NAMALWA (cell line): ENCODE measurements around the gene OR2H2.

Experiments
- DNase-seq: peaks from one replicate; pipeline ENCODE4 v3.0.0-alpha.2; 2015; ENCODE audit warnings: low spot score

OR2H2 gene

GRCh38 chr6:29630315-29630714 lies 45.4 kb downstream of the OR2H2 start:
- DNase-seq, result no peak

GRCh38 chr6:29631209-29631810 lies 46.4 kb downstream of the OR2H2 start:
- DNase-seq, result no peak

- DNase-seq, result peak; percentile 79
These were observed 47.2 kb downstream of the OR2H2 start for GRCh38 chr6:29631860-29632731.

- DNase-seq, result peak; percentile 74
These were observed 48.0 kb downstream of the OR2H2 start, which contains the start of gene GABBR1 for GRCh38 chr6:29632789-29633533. Gene GABBR1, minus strand, starts transcription at chr6:29633183. Its CDS starts 798 bp downstream, at chr6:29632385.

- DNase-seq, result peak; percentile 36
These were observed 48.6 kb downstream of the OR2H2 start for GRCh38 chr6:29633534-29633905.

GRCh38 chr6:29637247-29637646 lies 52.3 kb downstream of the OR2H2 start:
- no peak for DNase-seq
